ENCODE data around the gene CPB2.

DNA sequence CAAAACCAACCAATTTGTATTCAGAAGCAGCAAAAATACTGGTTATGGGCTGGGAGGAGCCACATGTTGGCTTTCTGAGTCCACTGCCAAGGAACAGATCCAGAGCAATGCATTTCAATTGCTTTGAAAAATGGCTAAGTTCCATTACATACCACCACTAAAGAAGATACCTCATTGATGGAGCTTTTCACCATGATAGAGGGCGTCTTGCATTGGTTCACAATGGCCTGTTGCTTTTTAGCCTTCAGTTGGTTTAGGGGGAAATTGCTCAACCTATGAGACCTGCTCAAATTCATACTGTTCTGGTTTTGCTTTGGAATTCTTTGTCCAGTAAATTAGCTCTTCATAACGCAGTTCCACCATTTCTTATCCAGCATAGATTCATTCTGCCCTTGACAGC, 21.2 kb upstream of the CPB2 start:
- TF ChIP-seq, protein P1, sequence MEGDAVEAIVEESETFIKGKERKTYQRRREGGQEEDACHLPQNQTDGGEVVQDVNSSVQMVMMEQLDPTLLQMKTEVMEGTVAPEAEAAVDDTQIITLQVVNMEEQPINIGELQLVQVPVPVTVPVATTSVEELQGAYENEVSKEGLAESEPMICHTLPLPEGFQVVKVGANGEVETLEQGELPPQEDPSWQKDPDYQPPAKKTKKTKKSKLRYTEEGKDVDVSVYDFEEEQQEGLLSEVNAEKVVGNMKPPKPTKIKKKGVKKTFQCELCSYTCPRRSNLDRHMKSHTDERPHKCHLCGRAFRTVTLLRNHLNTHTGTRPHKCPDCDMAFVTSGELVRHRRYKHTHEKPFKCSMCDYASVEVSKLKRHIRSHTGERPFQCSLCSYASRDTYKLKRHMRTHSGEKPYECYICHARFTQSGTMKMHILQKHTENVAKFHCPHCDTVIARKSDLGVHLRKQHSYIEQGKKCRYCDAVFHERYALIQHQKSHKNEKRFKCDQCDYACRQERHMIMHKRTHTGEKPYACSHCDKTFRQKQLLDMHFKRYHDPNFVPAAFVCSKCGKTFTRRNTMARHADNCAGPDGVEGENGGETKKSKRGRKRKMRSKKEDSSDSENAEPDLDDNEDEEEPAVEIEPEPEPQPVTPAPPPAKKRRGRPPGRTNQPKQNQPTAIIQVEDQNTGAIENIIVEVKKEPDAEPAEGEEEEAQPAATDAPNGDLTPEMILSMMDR (IDR thresholded peaks at IDR 0.05): no peak
- TF ChIP-seq POLR2A (IDR thresholded peaks at IDR 0.05): no peak

Data from transverse colon (tissue), 3 donors.